GM21447 (cell line): ENCODE measurements around the gene RPL21.
"Not testable (repeated sequence)": the region's sequence is repeated elsewhere in the genome, so short reads cannot be mapped to it uniquely, and the experiment has no call there.

ENCODE experiments used
- ATAC-seq: cut with Tn5 transposase; IDR thresholded peaks from one replicate; pipeline ENCODE4 v1.9.1; 2021; ENCODE audit not compliant: unreplicated experiment

RPL21 gene

GRCh38 chr13:27251166-27252091 is at the start of gene RPL21:
TSS of gene RPL21 (plus strand) at chr13:27251558. CDS start at chr13:27253777, 2,219 bp downstream.
- peak; percentile 91 for ATAC-seq

GRCh38 chr13:27201661-27202060 is 49.7 kb upstream of the RPL21 start:
- no peak for ATAC-seq

GRCh38 chr13:27203186-27203585 is 48.2 kb upstream of the RPL21 start:
- ATAC-seq, result no peak

GRCh38 chr13:27203854-27204253 is 47.5 kb upstream of the RPL21 start:
- ATAC-seq, result no peak

- ATAC-seq, result no peak
Measured at GRCh38 chr13:27208514-27208913, 42.8 kb upstream of the RPL21 start.

GRCh38 chr13:27211271-27211670 is 40.1 kb upstream of the RPL21 start:
- ATAC-seq, result no peak

GRCh38 chr13:27211771-27212364 is 39.5 kb upstream of the RPL21 start:
- no peak for ATAC-seq

- ATAC-seq, result not testable (repeated sequence)
Measured at GRCh38 chr13:27213386-27213785, 38.0 kb upstream of the RPL21 start.

GRCh38 chr13:27217791-27218190 is 33.6 kb upstream of the RPL21 start:
- ATAC-seq, result not testable (repeated sequence)

GRCh38 chr13:27218861-27219260 is 32.5 kb upstream of the RPL21 start:
- not testable (repeated sequence) for ATAC-seq

GRCh38 chr13:27219611-27220010 is 31.7 kb upstream of the RPL21 start:
- ATAC-seq, result no peak

- ATAC-seq, result not testable (repeated sequence)
Measured at GRCh38 chr13:27222100-27222499, 29.3 kb upstream of the RPL21 start.

GRCh38 chr13:27226991-27227390 is 24.4 kb upstream of the RPL21 start:
- no peak for ATAC-seq

GRCh38 chr13:27228131-27228530 is 23.2 kb upstream of the RPL21 start:
- no peak for ATAC-seq

GRCh38 chr13:27229642-27230041 is 21.7 kb upstream of the RPL21 start:
- ATAC-seq, result no peak

- no peak for ATAC-seq
Measured at GRCh38 chr13:27233964-27234363, 17.4 kb upstream of the RPL21 start.

- no peak for ATAC-seq
Measured at GRCh38 chr13:27236478-27236877, 14.9 kb upstream of the RPL21 start.

- ATAC-seq, result no peak
Measured at GRCh38 chr13:27242702-27243101, 8.7 kb upstream of the RPL21 start.

GRCh38 chr13:27245610-27246009 is 5.7 kb upstream of the RPL21 start:
- ATAC-seq, result no peak

- no peak for ATAC-seq
Measured at GRCh38 chr13:27250833-27251165, 559 bp upstream of the RPL21 start.

GRCh38 chr13:27252467-27252866 is 1.1 kb downstream of the RPL21 start:
- ATAC-seq, result no peak

- ATAC-seq, result no peak
Measured at GRCh38 chr13:27257233-27257568, 5.8 kb downstream of the RPL21 start.
